GM21723 (cell line): ENCODE data around the gene RAD9A.
"Not testable (repeated sequence)": the region's sequence is repeated elsewhere in the genome, so short reads cannot be mapped to it uniquely, and the experiment has no call there.

Source experiments
- ATAC-seq: cut with Tn5 transposase; IDR thresholded peaks from one replicate; pipeline ENCODE4 v1.9.1; 2021; ENCODE audit warnings: mild to moderate bottlenecking, moderate library complexity; ENCODE audit not compliant: unreplicated experiment

Gene RAD9A

GRCh38 chr11:67393990-67394389 lies 2.2 kb downstream of the RAD9A start:
- no peak for ATAC-seq

DNA sequence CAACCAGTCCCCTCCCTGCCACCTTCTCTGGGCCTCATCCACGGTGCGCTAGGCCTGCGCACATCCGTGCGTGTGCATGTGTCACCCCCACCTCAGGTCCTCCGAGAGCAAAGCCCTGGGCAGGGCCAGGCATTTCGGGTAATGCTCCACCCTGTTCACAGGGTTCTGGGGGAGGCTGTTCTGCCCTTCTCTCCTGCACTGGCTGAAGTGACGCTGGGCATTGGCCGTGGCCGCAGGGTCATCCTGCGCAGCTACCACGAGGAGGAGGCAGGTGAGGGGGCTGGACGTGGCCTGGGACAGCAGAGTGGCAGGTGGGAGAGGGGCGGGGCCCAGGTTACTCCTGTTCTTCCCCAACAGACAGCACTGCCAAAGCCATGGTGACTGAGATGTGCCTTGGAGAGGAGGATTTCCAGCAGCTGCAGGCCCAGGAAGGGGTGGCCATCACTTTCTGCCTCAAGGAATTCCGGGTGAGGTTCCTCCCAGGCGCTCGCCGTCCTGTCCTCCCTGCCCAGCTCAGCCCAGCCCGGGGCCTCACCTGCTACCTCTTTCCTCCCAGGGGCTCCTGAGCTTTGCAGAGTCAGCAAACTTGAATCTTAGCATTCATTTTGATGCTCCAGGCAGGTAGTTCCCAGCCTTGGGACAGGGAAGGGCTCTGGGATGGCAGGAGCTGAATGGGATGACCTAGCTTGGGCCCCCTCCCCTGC lies 3.9 kb downstream of the RAD9A start:
- no peak for ATAC-seq

- no peak for ATAC-seq
Measured at GRCh38 chr11:67396259-67396581, 4.4 kb downstream of the RAD9A start.

GRCh38 chr11:67396587-67397389 lies 5.0 kb downstream of the RAD9A start:
- ATAC-seq, result no peak

DNA sequence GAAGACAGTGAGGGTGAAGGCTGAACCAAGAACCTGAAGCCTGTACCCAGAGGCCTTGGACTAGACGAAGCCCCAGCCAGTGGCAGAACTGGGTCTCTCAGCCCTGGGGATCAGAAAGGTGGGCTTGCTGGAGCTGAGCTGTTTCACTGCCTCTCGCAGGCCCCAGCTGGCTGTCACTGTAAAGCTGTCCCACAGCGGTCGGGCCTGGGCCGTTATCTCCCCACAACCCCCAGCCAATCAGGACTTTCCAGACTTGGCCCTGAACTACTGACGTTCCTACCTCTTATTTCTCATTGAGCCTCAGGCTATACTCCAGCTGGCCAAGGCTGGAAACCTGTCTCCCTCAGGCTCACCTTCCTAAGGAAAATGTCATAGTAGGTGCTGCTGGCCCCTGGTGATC lies 5.8 kb downstream of the RAD9A start:
- ATAC-seq, result no peak

DNA sequence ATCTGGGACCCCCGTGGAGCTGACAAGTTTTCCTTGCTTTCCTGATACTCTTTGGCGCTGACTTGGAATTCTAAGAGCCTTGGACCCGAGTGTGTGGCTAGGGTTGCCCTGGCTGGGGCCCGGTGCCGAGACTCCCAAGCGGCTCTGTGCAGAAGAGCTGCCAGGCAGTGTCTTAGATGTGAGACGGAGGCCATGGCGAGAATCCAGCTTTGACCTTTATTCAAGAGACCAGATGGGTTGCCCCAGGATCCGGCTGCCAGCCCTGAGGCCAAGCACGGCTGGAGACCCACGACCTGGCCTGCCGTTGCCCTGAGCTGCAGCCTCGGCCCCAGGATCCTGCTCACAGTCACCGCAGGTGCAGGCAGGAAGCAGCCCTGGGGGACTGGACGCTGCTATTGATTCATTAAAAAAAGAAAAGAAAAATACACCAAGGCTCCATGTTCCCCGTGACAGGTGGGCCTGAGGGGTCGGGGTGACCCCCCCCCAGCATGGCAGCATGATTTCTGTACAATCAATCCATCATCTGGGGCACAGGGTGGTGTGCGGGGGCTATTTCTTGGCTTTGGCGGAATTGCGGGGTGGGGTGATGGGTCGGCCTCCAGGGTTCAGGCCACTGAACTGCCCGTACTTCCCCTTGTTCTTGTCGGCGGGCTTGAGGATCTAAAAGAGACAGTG lies 6.3 kb downstream of the RAD9A start:
- ATAC-seq, result no peak

DNA sequence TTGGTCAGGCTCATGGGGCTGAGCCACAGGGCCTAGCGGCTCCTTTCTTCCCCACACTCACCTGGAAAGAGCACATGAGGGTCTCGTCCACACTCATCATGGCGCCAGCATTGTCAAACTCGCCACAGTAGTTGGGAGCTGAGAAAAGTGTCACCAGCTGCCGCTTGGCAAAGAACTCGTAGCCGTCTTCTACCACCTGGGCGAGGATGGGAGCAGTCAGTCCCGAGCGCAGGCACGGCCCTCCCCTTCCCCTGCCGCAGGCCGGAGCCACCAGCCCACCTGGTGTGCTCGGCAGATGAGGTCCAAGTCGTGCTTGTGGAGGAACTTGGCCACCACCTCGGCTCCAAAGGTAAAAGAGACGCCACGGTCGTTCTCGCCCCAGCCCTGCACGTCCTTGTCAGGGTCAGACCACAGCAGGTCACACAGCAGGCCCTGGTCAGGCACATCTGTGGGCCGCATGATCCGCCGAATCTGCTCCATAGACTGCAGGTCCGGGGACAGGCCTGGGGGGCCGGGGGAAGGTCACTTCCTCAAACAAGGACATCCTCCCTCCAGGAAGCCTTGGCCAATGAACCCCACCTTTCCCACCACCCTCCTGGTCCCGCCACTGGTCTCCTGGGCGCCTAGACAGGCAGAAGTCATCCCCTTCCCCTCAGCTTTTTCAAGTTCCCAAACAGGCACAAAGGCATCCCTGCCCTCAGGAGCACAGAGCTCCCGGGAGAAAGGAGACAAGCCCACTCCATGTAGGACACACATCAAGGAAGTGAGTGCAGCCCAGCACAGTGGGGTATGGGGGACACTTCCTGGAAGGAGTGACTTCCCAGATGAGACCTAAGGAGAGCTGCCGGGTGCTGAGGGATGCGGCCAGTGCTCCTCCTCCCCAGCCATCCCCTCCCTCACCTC lies 7.1 kb downstream of the RAD9A start:
- no peak for ATAC-seq

DNA sequence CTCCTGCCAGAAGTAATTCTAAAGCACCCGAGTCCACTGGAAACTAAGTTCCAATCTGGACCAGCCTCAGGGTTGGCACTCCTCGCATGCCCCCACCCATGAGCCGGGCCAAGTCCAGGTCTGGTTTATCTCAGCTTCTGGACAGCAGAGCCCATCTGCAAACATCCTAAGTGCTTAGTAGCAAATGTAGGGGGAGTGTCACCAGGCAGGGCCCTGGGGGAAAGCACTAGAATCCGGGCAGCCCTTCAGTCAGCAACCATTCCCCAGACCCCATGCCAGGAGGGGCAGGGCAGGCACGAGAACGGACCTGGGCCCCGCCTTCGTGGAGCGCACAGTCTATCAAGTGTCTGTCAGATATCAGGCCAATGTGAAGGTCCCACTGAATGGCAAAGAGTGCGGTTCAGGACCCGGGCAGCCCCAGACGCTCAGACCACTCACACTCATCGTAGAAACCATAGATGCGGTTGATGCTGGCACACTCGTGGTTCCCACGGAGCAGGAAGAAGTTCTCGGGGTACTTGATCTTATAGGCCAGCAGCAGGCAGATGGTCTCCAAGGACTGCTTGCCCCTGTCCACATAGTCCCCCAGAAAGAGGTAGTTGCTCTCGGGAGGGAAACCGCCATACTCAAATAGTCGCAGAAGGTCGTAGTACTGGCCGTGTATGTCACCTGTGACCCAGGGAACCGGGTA lies 8.6 kb downstream of the RAD9A start:
- ATAC-seq, result no peak

DNA sequence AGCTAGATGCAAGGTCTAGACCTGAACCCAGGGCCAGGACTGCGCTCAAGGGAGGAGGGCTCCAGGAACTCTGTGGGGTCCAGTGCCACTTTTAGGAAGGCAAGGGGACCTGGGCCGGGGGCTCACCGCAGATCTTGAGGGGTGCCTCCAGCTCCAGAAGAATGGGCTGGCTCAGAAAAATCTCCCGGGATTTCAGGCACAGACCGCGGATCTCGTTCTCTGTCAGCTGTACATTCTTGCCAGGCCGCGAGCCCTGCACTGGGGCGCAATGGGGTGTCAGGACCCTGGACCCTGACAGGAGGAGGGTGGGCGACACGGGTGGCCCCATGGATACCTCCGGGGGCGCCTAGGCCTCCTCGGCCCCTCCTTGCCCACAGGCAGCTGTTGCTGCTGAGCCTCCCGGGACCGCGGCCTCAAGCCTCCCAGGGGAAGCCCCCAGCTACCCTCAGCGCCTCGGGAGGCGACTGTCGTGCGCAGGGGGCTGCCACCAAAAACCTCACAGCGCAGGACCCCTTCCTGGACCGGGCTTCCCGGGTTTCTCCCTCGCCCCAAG lies 9.2 kb downstream of the RAD9A start:
- peak; percentile 14 for ATAC-seq

GRCh38 chr11:67401495-67402191 lies 9.9 kb downstream of the RAD9A start, which contains the start of gene PPP1CA:
Gene PPP1CA, minus strand, starts transcription at chr11:67401858. Its CDS starts 76 bp downstream, at chr11:67401782.
- ATAC-seq, result peak; percentile 55

DNA sequence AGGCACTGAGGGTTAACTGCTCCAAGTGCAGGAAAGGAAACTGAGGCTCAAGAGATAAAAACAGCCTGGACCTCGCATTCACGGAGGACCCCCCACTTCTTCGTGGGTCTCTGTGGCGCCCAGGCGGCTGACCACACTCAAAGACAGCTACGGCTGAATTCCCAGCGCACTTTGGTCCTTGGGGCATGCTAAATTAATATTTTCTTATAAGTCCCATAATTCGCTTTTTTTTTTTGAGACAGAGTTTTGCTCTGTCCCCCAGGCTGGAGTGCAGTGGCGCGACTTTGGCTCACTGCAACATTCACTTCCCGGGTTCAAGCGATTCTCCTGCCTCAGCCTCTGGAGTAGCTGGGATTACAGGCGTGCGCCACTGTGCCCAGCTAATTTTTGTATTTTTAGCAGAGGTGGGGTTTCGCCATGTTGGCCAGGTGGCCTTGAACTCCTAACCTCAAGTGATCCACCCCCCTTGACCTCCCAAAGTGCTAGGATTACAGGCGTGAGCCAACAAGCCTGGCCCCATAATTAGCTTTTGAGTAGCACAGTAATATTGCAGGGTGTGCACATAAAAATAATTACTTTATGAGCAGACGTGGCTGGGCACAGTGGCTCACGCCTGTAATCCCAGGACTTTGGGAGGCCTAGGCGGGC lies 10.5 kb downstream of the RAD9A start:
- ATAC-seq, result not testable (repeated sequence)

- ATAC-seq, result not testable (repeated sequence)
Measured at GRCh38 chr11:67403085-67403484, 11.3 kb downstream of the RAD9A start.

- ATAC-seq, result no peak
Measured at GRCh38 chr11:67404515-67405195, 12.9 kb downstream of the RAD9A start.

GRCh38 chr11:67405196-67405567 lies 13.4 kb downstream of the RAD9A start:
- ATAC-seq, result no peak

GRCh38 chr11:67405688-67406339 lies 14.0 kb downstream of the RAD9A start:
- no peak for ATAC-seq

DNA sequence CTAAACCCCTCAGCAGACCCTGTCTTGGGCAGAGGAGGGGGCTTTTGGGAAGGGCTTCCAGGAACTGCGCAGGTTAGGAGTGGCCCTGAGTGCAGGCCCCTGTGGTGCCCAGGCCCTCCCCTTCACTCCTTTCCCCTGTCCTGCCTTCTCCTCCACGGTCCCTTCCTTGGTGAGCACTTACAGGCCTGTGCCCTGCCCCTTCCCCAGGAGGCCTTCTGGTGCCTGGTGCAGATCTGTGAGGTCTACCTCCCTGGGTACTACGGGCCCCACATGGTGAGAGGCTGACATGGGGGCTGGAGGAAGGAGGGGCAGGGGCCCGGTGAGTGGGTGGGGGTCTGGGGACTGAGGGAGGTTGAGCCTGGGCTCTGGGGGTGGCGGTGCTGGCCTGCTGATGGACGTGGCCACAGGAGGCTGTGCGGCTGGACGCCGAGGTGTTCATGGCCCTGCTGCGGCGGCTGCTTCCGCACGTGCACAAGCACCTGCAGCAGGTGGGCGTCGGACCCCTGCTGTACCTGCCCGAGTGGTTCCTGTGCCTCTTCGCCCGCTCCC lies 14.7 kb downstream of the RAD9A start:
- ATAC-seq, result no peak

DNA sequence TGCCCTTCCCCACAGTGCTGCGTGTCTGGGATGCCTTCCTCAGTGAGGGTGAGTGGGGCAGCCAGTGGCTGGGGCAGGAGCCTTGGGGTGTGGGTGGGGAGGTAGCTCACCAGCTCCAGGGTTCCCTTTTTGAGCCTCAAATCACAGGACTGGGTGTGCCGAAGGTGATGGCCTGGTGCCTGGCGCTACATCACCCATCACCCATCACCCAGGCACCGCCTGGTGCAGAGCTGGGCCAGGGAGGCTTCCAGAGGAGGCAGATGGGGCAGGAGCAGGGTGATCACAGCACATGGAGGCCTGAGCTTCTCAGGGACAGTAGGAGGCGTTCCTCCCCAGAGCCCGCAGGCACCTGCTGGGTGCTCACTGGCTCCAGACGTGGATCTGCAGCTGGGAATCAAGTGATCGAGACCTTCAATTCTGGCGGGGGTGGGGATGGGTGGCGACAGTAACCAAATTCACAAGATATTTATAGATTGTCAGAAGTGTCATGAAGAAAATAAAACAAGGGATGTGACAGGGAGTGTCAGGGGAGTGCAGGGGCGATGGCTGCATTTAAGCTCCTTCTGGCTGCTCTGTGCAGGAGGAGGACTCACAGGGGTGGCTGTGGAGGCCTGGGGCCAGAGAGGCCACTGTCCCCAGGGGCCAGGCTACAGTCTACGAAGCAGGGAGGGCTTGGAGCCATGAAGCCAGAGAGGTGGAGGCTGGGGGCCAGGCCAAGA lies 15.3 kb downstream of the RAD9A start:
- no peak for ATAC-seq
